Kidney (tissue), 14 donors: ENCODE measurements around the gene IGFL3. TPM values are rescaled to one million over a fixed set of nuclear protein-coding genes. Genes with fewer than 3 reads are reported as not detected.

ENCODE experiments used
- DNase-seq, 5 donors: peaks; one replicate each; pipeline ENCODE4 v3.0.0-alpha.2; 2013 to 2020
- FAIRE-seq: peaks from 2 replicates; lab custom pipeline; 2012; peaks lifted over from hg19 to GRCh38; lab: Jason Lieb, UNC
- H3K27ac ChIP-seq, 2 donors: one replicate each; pipeline ENCODE4 v1.7.0; 2013; ENCODE audit warnings: low read depth in 2 of 2, low read length in 2 of 2, inconsistent platforms in 1 of 2
- H3K27me3 ChIP-seq: one replicate; pipeline ENCODE4 v1.7.1; 2013; ENCODE audit warnings: low read length, inconsistent platforms; ENCODE audit not compliant: control insufficient read depth, insufficient read depth
- H3K36me3 ChIP-seq, 3 donors: one replicate each; pipeline versions ENCODE4 v1.7.0 to v1.7.1; 2013; ENCODE audit warnings: low read length in 3 of 3, control low read depth in 1 of 3, inconsistent platforms in 1 of 3; ENCODE audit not compliant: insufficient read depth in 3 of 3, control insufficient read depth in 2 of 3
- H3K4me1 ChIP-seq, 3 donors: one replicate each; pipeline versions ENCODE4 v1.7.0 to v1.7.1; 2013; ENCODE audit warnings: low read length in 3 of 3, inconsistent platforms in 1 of 3, low read depth in 1 of 3; ENCODE audit not compliant: control insufficient read depth in 2 of 3, insufficient read depth in 2 of 3
- H3K4me3 ChIP-seq, 3 donors: one replicate each; pipeline versions ENCODE4 v1.7.0 to v1.8.1; 2013; ENCODE audit warnings: low read length in 3 of 3, control low read depth in 1 of 3, inconsistent platforms in 1 of 3
- H3K9ac ChIP-seq, 3 donors: one replicate each; pipeline versions ENCODE4 v1.7.0 to v1.7.1; 2013; ENCODE audit warnings: low read length in 3 of 3, control low read depth in 1 of 3, inconsistent platforms in 1 of 3
- H3K9me3 ChIP-seq, 3 donors: one replicate each; pipeline versions ENCODE4 v1.7.0 to v1.7.1; 2013; ENCODE audit warnings: low read length in 3 of 3, control low read depth in 1 of 3, inconsistent platforms in 1 of 3; ENCODE audit not compliant: control insufficient read depth in 2 of 3, insufficient read depth in 1 of 3
- CTCF ChIP-seq: IDR thresholded peaks from 3 replicates; pipeline ENCODE4 v1.5.1; 2012; ENCODE audit warnings: mild to moderate bottlenecking, moderate library complexity, borderline replicate concordance; ENCODE audit not compliant: insufficient read depth; ENCODE audit errors: extremely low read depth
- intact Hi-C: fragments of 100-400 bp; cut with DNase I; formaldehyde crosslinking; loops from one replicate; pipeline ENCODE4 v1.11.1; 2022
- polyA plus RNA-seq: library from polyadenylated mRNA; stranded (reverse); fragments of 350-450 nt; fragmentation: Illumina TruSeq; extraction: RNeasy Lipid Tissue Mini Kit (QIAGEN cat#74804); gene quantifications from one replicate; pipeline ENCODE4 v1.2.3, GENCODE V29; 2014; ENCODE audit warnings: low read depth, low replicate concordance; ENCODE audit not compliant: insufficient read depth
- total RNA-seq: library from RNA; stranded (reverse); fragmentation: NEBNext Ultra II Directional; extraction: Animal tissue kit (Norgen Biotek cat#: 25700); gene quantifications from one replicate; pipeline ENCODE4 v1.2.1, GENCODE V29; 2021
- donor health status: control.
- donor health status: control.
- donor health status: control.
- donor health status: control.
- donor health status: control.
- donor health status: DM: yes; HTN: yes; CAD: no.
- donor health status: Normal renal cell carcinoma (clear cell type).

IGFL3 gene
- total and polyA plus RNA-seq, 2 donors from 2014 or later = not detected

GRCh38 chr19:46076031-46076880 lies 48.2 kb downstream of the IGFL3 start:
- Histone ChIP-seq H3K36me3 (no peaks in the 10 kb centered on the region), H3K9me3 (no peaks in the 10 kb centered on the region), H3K27me3 (peaks cover 31% of the 10 kb centered on the region), H3K4me3 (no peak overlapping the region), H3K4me1 (peaks cover 0 to 3% (median 0%) of the 10 kb centered on the region in 3 donors), H3K27ac (no peak overlapping the region), H3K9ac (no peak overlapping the region)
- intact Hi-C loops = loop anchor here (5.0 kb wide), 1 partner anchor 111 kb away; no protein-coding TSS in a partner anchor
- DNase-seq = no peak
- FAIRE-seq = no peak
- TF ChIP-seq CTCF = no peak

- Histone ChIP-seq H3K27ac (no peak overlapping the region), H3K9me3 (no peaks in the 10 kb centered on the region), H3K4me1 (peaks cover 0 to 3% (median 0%) of the 10 kb centered on the region in 3 donors), H3K27me3 (peaks cover 27% of the 10 kb centered on the region), H3K9ac (no peak overlapping the region), H3K36me3 (no peaks in the 10 kb centered on the region), H3K4me3 (no peak overlapping the region)
- DNase-seq (no peak), FAIRE-seq (no peak)
- intact Hi-C loops = no loop called here
- TF ChIP-seq CTCF = no peak
Observed at GRCh38 chr19:46073268-46073922, 51.1 kb downstream of the IGFL3 start.

Other genes starting within 250 kb of the IGFL3 start
- gene IRF2BP1, start 238.5 kb downstream of the IGFL3 start, total RNA-seq = 23.2 TPM
- gene IRF2BP1, start 238.5 kb downstream of the IGFL3 start, polyA plus RNA-seq = 18.2 TPM
- gene MYPOP, start 222.1 kb downstream of the IGFL3 start, total RNA-seq = 6.7 TPM
- 11.7 TPM for gene MYPOP, start 222.1 kb downstream of the IGFL3 start, polyA plus RNA-seq
- gene NANOS2, start 209.9 kb downstream of the IGFL3 start, total RNA-seq = not detected
- gene NANOS2, start 209.9 kb downstream of the IGFL3 start, polyA plus RNA-seq = not detected
- gene NOVA2, start 150.8 kb downstream of the IGFL3 start, total RNA-seq = 8.5 TPM
- 0.95 TPM for gene NOVA2, start 150.8 kb downstream of the IGFL3 start, polyA plus RNA-seq
- gene CCDC61, start 129.2 kb downstream of the IGFL3 start, total RNA-seq = 22.2 TPM
- gene CCDC61, start 129.2 kb downstream of the IGFL3 start, polyA plus RNA-seq = 17.8 TPM
- gene PGLYRP1, start 101.6 kb downstream of the IGFL3 start, total RNA-seq = not detected
- not detected for gene PGLYRP1, start 101.6 kb downstream of the IGFL3 start, polyA plus RNA-seq
- not detected for gene IGFL4, start 83.7 kb downstream of the IGFL3 start, total RNA-seq
- gene IGFL4, start 83.7 kb downstream of the IGFL3 start, polyA plus RNA-seq = not detected
- gene IGFL2, start 23.6 kb upstream of the IGFL3 start, total RNA-seq = not detected
- gene IGFL2, start 23.6 kb upstream of the IGFL3 start, polyA plus RNA-seq = not detected
- gene IGFL1, start 105.1 kb upstream of the IGFL3 start, total RNA-seq = not detected
- not detected for gene IGFL1, start 105.1 kb upstream of the IGFL3 start, polyA plus RNA-seq
- gene HIF3A, start 172.4 kb upstream of the IGFL3 start, total RNA-seq = 40.4 TPM
- 3.3 TPM for gene HIF3A, start 172.4 kb upstream of the IGFL3 start, polyA plus RNA-seq
- 63.7 TPM for gene PPP5C, start 222.4 kb upstream of the IGFL3 start, total RNA-seq
- gene PPP5C, start 222.4 kb upstream of the IGFL3 start, polyA plus RNA-seq = 54.3 TPM